Lower leg skin (tissue), 4 donors: Measurements from ENCODE around the gene CCNQ. TPM values are rescaled to one million over a fixed set of nuclear protein-coding genes. Genes with fewer than 3 reads are reported as not detected.

Source experiments
- DNase-seq, 2 donors: peaks; one replicate each; pipeline ENCODE4 v3.0.0-alpha.2; 2019; ENCODE audit warnings: low spot score in 2 of 2
- H3K4me3 ChIP-seq: fragments of 200-600 bp; sonication (generic); 2 replicates; pipeline ENCODE4 v1.5.1; 2017; ENCODE audit warnings: mild to moderate bottlenecking, low read depth; ENCODE audit not compliant: poor library complexity, severe bottlenecking
- POLR2A ChIP-seq, 2 donors: fragments of 450-650 bp; IDR thresholded peaks; one replicate each; pipeline ENCODE4 v1.6.1; 2016 to 2017; ENCODE audit warnings: antibody characterized with exemption in 2 of 2, mild to moderate bottlenecking in 1 of 2, moderate library complexity in 1 of 2
- WGBS, 2 donors: methylation state at CpG; one replicate each; pipeline ENCODE4 v1.1.5; 2018; 5-methylcytosine and 5-hydroxymethylcytosine counted together
- intact Hi-C: fragments of 100-400 bp; cut with DNase I; formaldehyde crosslinking; loops from one replicate; pipeline ENCODE4 v1.15.0; 2023; ENCODE audit warnings: low total_unique reads
- total RNA-seq, 4 donors: library from RNA; depleted of rRNA; stranded (reverse); fragments of >200 nt; gene quantifications; one replicate each; pipeline ENCODE4 v1.1.0, GENCODE V29; 2016
- TF ChIP-seq, protein P1 (sequence below), 3 donors: fragments of 450-650 bp; IDR thresholded peaks; one replicate each; pipeline ENCODE4 v1.5.1; 2016; ENCODE audit warnings: antibody characterized with exemption in 3 of 3, mild to moderate bottlenecking in 3 of 3, moderate library complexity in 2 of 3

CCNQ gene
- total RNA-seq, 4 donors from 2014 or later, result 20.7 to 35.7 (median 28.5) TPM

DNA sequence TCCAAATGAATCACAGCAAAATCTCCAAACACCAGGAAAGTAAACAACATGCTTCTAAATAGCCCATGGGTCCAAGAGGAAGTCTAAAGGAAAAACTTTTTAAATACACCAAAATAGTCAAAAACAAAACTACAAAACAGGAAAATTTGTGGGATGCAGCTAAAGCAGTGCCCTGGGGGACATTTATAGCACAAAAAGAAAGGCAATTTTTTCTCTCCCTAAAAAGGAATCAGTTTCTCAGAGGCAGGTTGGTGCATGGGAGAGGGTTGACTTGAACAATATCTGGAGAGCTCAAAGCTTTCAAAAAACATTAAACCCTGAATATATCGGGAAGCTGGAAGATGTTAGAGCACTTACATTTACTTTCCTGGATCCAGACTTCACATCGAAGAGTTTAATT, 32.4 kb upstream of the CCNQ start:
- 91 to 100% methylated on average over 2 of the region's 2 CpGs for WGBS, 2 donors
- TF ChIP-seq, protein P1, sequence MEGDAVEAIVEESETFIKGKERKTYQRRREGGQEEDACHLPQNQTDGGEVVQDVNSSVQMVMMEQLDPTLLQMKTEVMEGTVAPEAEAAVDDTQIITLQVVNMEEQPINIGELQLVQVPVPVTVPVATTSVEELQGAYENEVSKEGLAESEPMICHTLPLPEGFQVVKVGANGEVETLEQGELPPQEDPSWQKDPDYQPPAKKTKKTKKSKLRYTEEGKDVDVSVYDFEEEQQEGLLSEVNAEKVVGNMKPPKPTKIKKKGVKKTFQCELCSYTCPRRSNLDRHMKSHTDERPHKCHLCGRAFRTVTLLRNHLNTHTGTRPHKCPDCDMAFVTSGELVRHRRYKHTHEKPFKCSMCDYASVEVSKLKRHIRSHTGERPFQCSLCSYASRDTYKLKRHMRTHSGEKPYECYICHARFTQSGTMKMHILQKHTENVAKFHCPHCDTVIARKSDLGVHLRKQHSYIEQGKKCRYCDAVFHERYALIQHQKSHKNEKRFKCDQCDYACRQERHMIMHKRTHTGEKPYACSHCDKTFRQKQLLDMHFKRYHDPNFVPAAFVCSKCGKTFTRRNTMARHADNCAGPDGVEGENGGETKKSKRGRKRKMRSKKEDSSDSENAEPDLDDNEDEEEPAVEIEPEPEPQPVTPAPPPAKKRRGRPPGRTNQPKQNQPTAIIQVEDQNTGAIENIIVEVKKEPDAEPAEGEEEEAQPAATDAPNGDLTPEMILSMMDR (IDR thresholded peaks at IDR 0.05), result no peak
- no peak for TF ChIP-seq POLR2A (IDR thresholded peaks at IDR 0.05)
- intact Hi-C loops, result no loop called here

GRCh38 chrX:153628665-153629064, 29.7 kb upstream of the CCNQ start:
- intact Hi-C loops, result loop anchor here (10.0 kb wide), 1 partner anchor 234 kb away; no protein-coding TSS in a partner anchor
- 83 to 86% methylated on average over 4 to 12 of the region's 12 CpGs for WGBS, 2 donors
- H3K4me3 ChIP-seq, result no peak overlapping the region
- no peak for DNase-seq
- no peak for TF ChIP-seq POLR2A (IDR thresholded peaks at IDR 0.05)
- TF ChIP-seq, protein P1 (IDR thresholded peaks at IDR 0.05), result no peak

More for the DNA sequence above, 32.4 kb upstream of the CCNQ start:
- H3K4me3 ChIP-seq, result no peak overlapping the region
- DNase-seq, result no peak

DNA sequence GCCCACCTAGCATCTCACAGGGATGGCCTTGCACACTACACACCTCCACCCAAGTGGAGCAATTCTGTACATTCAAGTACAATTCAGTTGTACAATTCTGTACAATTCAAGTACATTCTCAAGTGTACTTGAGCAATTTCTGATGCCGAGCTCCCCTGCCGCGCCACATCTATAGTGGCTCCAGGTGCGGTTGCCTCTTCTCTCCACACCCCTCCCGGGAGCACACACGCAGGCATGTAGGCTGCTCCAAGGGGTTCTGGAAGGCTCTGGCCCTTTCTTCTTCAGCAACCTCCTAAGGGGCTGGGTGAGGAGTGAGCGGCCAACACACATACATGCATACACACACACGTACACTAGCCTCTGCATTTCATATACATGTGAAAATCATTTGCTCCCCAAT, 29.2 kb upstream of the CCNQ start:
- no peak for TF ChIP-seq POLR2A (IDR thresholded peaks at IDR 0.05)
- TF ChIP-seq, protein P1 (IDR thresholded peaks at IDR 0.05), result no peak
- intact Hi-C loops, result loop anchor here (10.0 kb wide), 1 partner anchor 233 kb away; no protein-coding TSS in a partner anchor
- WGBS, 2 donors, result 85 to 91% methylated on average over 8 of the region's 8 CpGs
- no peak overlapping the region for H3K4me3 ChIP-seq
- no peak for DNase-seq

- no peak for DNase-seq
- TF ChIP-seq POLR2A (IDR thresholded peaks at IDR 0.05), result no peak
- TF ChIP-seq, protein P1 (IDR thresholded peaks at IDR 0.05), result no peak
- WGBS, 2 donors, result 63 to 74% methylated on average over 7 to 14 of the region's 15 CpGs
- H3K4me3 ChIP-seq, result no peak overlapping the region
- intact Hi-C loops, result loop anchor here (10.0 kb wide), 1 partner anchor 233 kb away; no protein-coding TSS in a partner anchor
Observed at GRCh38 chrX:153627675-153628111, 28.8 kb upstream of the CCNQ start.

DNA sequence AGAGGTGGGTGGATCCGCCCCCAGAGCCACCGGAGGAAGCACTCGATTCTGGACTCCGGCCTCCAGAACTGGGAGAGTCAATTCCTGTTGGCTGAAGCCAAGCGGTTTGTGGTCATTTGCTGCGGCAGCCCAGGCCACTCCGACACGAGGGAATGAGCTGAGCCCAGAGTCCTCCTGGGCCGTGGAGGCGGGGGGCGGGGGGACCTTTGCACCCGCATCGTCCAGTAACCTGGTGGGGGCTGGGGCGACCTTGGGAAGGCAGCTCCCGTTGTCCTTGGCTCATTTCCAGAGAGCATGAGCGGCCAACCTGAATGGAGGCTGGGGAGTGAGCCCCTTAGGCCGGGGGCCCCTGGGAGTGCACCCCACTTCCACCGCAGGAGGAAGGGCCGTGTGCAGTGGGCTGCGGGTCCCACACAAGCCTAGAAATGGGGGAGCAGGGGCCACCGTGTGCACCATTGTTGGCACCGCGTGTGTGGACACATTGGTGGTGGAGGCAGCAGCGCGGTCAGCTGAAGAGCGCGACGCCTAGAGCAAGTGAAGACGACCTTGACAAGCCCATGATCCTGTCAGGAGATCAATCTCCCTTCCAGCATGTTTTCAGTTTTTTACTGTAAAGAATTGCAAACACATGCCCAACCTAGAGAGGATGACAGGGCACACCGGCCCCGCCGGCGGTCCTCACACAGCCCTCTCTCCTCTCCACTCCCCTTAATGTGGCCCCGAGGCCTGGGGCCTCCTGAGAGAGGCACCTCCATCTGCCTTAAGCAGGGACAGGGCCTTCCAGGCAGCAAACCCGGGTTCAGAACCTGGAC, 28.1 kb upstream of the CCNQ start:
- no peak for TF ChIP-seq POLR2A (IDR thresholded peaks at IDR 0.05)
- TF ChIP-seq, protein P1 (IDR thresholded peaks at IDR 0.05), result no peak
- 77 to 81% methylated on average over 7 to 33 of the region's 35 CpGs for WGBS, 2 donors
- no peak for DNase-seq
- intact Hi-C loops, result loop anchor here (10.0 kb wide), 1 partner anchor 232 kb away; no protein-coding TSS in a partner anchor
- H3K4me3 ChIP-seq, result no peak overlapping the region
